Choroid plexus epithelial cell (primary cell): ENCODE data around the gene F5.

Experiments
- DNase-seq: peaks from one replicate; pipeline ENCODE4 v3.0.0-alpha.2; 2010; ENCODE audit warnings: low read depth
- H3K4me3 ChIP-seq: 2 replicates; pipeline ENCODE4 v1.5.1; 2011; ENCODE audit warnings: low read depth, mild to moderate bottlenecking, control low read depth, low read length, moderate library complexity
- TF ChIP-seq, protein P1 (sequence below): conservative IDR thresholded peaks from 2 replicates; pipeline ENCODE4 v1.5.1; 2011; ENCODE audit warnings: low read depth, mild to moderate bottlenecking, control low read depth, inconsistent platforms, low read length, moderate library complexity

The F5 gene

DNA sequence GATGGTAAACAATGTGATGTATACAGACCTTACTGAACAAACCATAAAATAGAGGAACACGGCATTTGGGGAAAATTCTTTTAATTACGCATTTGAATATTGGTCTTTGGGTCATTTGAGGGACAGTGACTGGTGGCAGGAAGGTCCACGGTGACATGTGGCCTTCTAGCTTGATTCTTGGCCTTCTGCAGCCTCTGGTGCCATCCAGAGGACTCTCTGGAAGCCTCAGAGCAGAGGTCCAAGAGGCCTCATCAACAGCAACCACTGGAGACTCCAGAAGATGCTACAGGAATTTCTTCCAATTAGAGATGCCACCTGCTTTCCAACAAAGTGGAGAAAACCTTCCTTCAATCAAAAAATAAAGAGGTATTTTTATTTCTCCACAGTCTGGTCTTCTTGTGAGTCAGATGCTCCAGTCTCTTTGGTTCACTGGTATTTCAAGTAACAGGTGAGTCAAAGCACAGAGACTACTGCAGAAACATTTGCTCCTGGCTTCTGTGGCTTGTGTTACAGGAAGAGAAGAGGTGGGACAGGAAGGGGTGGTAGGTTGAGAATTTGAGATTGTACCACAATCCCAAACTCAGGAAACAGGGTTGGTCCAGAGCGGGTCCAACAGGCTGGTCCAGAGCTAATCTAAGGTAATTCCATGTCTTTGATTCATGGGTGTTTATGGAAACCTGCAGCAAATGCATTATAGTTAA lies 2.7 kb upstream of the F5 start:
- TF ChIP-seq, protein P1, sequence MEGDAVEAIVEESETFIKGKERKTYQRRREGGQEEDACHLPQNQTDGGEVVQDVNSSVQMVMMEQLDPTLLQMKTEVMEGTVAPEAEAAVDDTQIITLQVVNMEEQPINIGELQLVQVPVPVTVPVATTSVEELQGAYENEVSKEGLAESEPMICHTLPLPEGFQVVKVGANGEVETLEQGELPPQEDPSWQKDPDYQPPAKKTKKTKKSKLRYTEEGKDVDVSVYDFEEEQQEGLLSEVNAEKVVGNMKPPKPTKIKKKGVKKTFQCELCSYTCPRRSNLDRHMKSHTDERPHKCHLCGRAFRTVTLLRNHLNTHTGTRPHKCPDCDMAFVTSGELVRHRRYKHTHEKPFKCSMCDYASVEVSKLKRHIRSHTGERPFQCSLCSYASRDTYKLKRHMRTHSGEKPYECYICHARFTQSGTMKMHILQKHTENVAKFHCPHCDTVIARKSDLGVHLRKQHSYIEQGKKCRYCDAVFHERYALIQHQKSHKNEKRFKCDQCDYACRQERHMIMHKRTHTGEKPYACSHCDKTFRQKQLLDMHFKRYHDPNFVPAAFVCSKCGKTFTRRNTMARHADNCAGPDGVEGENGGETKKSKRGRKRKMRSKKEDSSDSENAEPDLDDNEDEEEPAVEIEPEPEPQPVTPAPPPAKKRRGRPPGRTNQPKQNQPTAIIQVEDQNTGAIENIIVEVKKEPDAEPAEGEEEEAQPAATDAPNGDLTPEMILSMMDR, result no peak
- DNase-seq, result no peak

DNA sequence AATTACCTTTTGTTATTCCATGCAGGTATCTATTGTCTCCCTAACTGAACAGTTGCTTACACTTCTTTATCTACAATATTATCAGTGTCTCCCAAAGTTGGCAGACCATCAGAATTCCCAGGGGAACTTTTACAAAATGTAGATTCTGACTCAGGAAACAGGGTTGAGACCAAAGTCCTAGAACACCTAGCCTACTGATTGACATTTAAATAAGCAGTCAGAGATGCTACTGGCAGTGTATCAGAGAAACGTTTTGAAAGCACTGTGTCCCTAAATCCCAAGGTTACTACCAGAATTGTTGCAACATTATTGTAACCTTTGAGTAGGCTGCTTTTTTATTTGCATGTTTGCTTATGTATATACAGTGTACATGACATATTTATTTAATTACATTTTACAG lies 1.8 kb upstream of the F5 start:
- H3K4me3 ChIP-seq, result no peak overlapping the region
- TF ChIP-seq, protein P1, result no peak
- no peak for DNase-seq

More for the DNA sequence above, 2.7 kb upstream of the F5 start:
- H3K4me3 ChIP-seq, result no peak overlapping the region

DNA sequence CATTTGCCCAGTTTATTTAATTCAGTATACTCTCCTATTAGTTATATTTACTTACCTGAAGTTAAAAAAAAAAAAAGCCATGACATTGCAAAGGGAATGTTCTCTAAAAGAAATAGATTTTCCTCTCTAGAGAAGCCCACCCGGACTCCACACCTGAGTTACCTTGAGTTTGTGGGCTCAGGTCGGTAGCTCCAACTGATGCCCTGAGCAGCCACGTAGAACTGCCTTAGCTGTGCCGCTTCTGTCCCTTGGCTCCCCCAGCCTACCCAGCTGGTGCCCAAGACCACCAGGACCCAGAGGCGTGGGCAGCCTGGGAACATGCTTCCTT lies 250 bp downstream of the F5 start:
- H3K4me3 ChIP-seq, result no peak overlapping the region
- DNase-seq, result no peak
- TF ChIP-seq, protein P1, result no peak

DNA sequence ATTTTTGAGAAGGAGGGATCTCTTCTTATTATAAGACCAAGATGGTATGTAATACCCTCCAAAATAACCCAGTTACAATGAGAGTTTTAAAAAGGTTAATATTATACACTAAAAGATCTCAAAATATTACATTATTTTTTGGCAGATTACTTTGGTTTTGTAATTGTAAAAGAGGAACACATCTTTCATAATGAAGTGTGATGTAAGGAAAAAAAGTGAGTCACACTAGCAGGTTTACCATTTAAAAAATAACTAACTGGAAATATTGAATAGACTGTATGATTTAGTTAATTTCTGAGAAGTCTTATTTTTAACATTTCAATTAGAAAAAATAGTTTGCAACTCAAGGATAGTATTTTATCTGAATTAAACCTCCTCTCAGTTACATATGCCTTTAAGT lies 1.1 kb downstream of the F5 start:
- TF ChIP-seq, protein P1, result no peak
- DNase-seq, result no peak
- H3K4me3 ChIP-seq, result no peak overlapping the region

DNA sequence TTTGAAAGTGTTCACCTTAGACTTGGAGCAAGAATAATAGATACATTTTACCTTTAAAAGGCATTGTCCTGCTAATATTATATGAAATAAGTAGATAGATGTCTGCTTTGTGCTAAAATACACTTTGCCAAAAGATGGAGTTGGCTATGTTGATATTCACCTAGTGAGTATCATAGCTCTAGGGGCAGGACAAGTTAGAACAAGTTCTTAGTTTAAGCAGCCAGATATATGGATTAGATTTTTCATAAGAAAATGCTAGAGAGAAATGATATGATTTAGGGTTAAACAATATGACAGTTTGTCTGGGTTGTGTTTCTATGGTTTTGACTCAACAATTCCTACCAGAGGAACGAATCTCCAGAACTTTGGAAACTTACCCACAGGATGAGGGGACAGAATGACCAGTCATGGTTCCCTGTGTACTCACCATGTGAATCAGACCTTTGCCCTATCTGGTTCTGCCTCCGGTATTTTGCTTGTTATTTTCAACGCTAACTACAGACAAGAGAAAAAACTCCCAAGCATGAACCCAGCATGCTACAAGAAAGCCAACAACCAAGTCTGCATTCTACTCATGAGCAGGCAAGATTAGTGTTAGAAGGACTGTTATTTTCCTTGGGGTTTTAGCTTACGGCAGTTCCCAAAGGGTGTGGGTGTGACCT lies 1.7 kb downstream of the F5 start:
- DNase-seq, result no peak
- TF ChIP-seq, protein P1, result no peak
- no peak overlapping the region for H3K4me3 ChIP-seq

DNA sequence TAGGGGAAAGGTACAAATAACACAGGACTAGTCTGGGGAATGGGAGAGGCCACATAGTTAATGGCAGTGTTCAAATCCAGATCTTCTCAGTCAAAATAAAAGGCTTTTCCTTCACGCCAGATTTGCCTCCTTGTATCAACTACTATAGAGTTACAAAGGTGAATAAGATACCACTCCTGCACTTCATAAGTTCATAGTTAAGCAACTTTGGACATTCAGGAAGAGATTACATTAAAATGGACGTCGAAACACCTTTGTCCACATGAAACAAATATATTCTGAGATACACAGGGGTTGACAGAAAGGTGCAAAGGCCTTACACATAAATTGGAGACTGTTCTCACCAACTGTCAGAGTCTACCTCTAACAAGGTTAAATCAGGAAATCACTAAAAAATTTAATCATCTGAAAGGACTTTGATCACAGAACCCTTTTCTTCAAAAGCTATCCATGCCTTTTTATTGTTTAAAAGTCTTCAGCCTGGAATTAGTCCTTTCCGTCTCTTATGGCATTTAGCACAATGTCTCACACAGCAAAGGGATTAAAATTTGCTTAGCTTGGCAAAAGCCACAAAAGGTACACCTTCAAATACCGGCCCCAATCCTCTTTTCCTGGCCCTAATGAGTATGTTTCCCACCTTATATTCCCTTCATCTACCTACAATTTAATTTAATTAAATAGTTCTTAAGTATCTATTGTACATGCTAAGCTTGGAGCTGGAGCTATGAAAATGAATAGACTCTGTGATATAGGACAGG lies 8.1 kb downstream of the F5 start:
- no peak for DNase-seq
- H3K4me3 ChIP-seq, result no peak overlapping the region
- TF ChIP-seq, protein P1, result no peak
